MG63 (cell line): ENCODE measurements around the gene ATP6V0C. TPM values are rescaled to one million over a fixed set of nuclear protein-coding genes. Genes with fewer than 3 reads are reported as not detected.

Experiments
- DNase-seq: peaks from one replicate; pipeline ENCODE4 v3.0.0-alpha.2; 2020
- H3K27me3 ChIP-seq: fragments of 250-450 bp; sonication (Bioruptor Pico); 2 replicates; pipeline ENCODE4 v1.5.1; 2020; ENCODE audit warnings: mild to moderate bottlenecking, moderate library complexity
- H3K36me3 ChIP-seq: fragments of 250-450 bp; sonication (Bioruptor Pico); 2 replicates; pipeline ENCODE4 v1.5.1; 2020; ENCODE audit warnings: mild to moderate bottlenecking, moderate library complexity
- H3K4me3 ChIP-seq: fragments of 250-450 bp; sonication (Bioruptor Pico); 2 replicates; pipeline ENCODE4 v1.5.1; 2020; ENCODE audit warnings: mild to moderate bottlenecking, moderate library complexity
- H3K9me3 ChIP-seq: fragments of 250-450 bp; sonication (Bioruptor Pico); 2 replicates; pipeline ENCODE4 v1.5.1; 2020; ENCODE audit warnings: mild to moderate bottlenecking, moderate library complexity
- total RNA-seq: library from RNA; depleted of rRNA; stranded (reverse); fragments of >200 nt; shearing (Covaris generic); gene quantifications from 2 replicates; pipeline ENCODE4 v1.2.3, GENCODE V29; 2014; ENCODE audit warnings: low replicate concordance; rRNA removed

The ATP6V0C gene
- 15.0 and 19.4 TPM in 2 replicates for total RNA-seq

DNA sequence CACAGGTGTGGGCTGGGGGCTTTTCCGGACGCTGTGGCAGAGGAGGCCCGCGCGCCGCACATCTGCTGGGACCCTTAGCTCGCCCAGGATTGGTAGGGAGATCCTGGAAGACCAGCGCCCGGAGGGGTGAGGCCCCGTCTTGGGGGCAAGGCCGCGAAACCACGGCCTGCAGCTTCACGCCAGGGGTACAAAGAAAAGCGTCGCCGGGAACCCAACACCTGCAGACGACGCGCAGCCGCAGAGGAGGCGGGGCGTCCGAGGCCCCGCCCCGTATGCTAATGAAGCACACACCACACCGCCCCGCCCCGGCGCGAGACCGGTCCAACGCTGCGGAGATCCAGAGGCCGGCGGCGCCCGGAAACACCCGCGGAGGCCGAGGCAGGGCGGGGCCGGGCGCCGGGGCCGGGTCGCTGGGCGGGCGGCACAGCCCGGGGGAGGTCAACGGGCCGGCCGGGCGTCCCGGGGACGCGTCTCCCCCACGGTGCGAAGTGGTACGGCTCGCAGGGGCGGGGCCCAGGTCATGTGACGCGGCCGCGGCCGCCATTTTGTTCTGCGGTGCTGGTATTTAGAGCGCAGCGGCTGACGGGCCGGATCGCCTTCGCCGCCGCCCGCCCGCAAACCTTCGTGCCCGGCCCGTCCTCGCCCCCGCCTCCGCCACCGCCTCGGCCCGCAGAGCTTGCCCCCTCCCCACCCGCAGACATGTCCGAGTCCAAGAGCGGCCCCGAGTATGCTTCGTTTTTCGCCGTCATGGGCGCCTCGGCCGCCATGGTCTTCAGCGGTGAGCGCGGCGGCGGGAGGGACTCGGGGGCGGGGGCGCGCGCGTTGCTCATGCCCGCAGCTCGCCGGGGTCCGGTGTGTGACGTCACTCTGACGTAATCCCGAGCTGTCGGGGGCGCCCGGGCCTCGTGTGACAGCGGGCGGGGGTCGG, at the start of gene ATP6V0C:
Gene ATP6V0C (plus strand): TSS at position 548 of the 928 bp plus-strand sequence. CDS start 152 bp downstream, at position 700.
- peaks cover 12% of the 10 kb centered on the region for H3K36me3 ChIP-seq
- peak within 1 kb of the TSS; percentile 95 for H3K4me3 ChIP-seq
- H3K9me3 ChIP-seq, result no peaks in the 10 kb centered on the region
- peak; percentile 93 for DNase-seq
- no peaks in the 10 kb centered on the region for H3K27me3 ChIP-seq

DNA sequence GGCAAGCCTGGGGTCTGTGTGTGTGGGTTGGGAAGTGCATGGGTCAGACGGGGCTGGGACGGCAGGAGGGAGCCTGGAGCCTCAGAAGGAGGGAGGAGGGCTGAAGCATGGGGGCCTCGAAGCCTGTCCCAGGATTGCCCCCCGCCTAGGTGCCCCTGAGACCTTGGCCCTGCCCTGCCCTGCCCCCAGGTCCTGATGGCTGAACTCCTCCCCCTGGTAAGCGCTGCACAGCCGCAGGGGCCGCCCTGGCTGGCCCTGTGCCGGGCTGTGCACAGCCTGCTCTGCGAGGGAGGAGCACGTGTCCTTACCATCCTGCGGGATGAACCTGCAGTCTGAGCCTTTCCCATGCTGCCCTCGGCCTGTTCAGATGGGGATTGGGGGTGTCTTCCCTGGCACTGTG, 49.4 kb upstream of the ATP6V0C start:
- peaks cover 13% of the 10 kb centered on the region for H3K36me3 ChIP-seq
- H3K27me3 ChIP-seq, result no peaks in the 10 kb centered on the region
- no peaks in the 10 kb centered on the region for H3K9me3 ChIP-seq
- no peak overlapping the region for H3K4me3 ChIP-seq
- no peak for DNase-seq

GRCh38 chr16:2465653-2466415, 47.9 kb upstream of the ATP6V0C start:
- no peak overlapping the region for H3K4me3 ChIP-seq
- H3K36me3 ChIP-seq, result peaks cover 10% of the 10 kb centered on the region
- H3K9me3 ChIP-seq, result no peaks in the 10 kb centered on the region
- no peak for DNase-seq
- no peaks in the 10 kb centered on the region for H3K27me3 ChIP-seq

DNA sequence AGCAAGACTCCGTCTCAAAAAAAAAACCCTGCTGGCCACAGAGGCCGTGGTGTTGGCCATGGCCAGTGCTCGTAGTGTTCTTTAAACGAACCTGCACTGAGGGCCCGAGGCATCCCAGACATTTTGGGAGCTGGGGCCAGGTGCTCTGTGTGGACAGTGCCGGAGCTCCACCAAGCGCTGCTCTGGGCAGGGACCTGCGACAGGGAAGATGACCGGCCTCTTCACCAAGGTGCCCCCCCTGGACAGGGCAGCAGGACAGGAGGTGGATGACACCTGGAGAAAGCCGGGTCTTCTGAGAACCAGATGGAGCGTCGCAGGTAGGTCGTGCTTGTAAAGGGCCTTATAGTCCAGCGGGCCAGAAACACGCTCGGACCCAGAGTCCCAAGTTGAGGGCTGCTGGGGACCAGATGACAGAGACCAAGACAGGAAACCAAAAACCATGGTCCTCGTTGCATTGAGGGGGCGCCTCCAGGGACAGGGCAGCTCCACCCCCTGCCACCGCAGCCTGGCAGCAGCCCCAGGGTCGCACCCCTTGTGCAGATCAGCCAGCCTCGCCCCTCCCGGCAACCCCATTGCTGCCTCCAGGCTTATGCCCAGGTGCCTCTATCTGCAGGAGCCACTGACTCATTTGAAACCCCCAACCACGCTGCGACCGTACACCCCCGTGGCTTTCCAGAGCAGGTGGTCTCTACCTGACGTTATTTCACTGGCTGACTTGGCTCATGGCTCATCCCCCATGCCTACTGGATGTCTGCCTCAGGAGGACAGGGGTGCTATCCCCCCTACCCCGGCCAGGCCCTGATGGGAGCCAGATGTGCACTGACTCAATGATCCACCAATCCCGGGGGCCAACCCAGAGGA, 46.9 kb upstream of the ATP6V0C start:
- no peaks in the 10 kb centered on the region for H3K9me3 ChIP-seq
- H3K27me3 ChIP-seq, result no peaks in the 10 kb centered on the region
- no peak overlapping the region; the same call in 1 of the 2 replicates for H3K4me3 ChIP-seq
- DNase-seq, result no peak
- H3K36me3 ChIP-seq, result peaks cover 4% of the 10 kb centered on the region

DNA sequence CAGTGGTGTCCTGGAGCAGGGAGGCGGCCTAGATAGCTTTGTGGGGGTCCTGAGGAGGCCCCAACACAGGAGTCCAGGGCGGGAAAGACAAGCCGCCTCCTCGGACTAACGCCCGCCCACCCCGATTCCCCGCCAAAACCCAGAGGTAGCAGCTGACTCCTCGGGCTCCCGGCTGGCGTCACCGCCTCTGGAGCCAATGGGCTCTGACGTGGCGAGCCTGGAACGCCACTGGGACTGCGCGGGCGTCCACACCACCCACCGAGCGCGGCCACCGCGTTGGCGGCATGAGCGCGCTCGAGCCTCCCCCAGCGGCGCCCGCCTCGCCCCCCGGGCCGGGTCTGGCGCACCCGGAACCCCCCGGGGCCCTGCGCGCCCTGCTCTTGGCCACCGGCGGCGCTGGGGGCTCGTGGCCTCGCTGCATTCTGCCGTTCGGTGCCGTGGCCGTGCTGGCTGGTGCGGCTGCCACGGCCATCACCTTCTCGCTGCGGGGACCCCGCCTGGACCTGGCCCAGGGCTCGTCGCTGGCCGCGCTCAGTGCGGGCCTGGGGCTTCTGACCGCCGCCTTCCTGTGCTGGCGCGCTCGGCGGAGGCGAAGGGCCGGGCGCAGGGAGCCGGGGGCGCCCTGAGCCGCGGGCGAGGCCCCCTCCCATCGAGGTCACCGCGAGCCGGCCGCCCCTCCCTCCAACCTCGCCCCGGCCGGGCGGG, 46.1 kb upstream of the ATP6V0C start:
- H3K9me3 ChIP-seq, result no peaks in the 10 kb centered on the region
- DNase-seq, result peak; percentile 91
- H3K27me3 ChIP-seq, result no peaks in the 10 kb centered on the region
- no peaks in the 10 kb centered on the region for H3K36me3 ChIP-seq
- H3K4me3 ChIP-seq, result peak overlapping the region; percentile 36

- DNase-seq, result peak; percentile 49
- peak overlapping the region; percentile 36 for H3K4me3 ChIP-seq
- no peaks in the 10 kb centered on the region for H3K36me3 ChIP-seq
- no peaks in the 10 kb centered on the region for H3K9me3 ChIP-seq
- no peaks in the 10 kb centered on the region for H3K27me3 ChIP-seq
Measured at GRCh38 chr16:2468233-2468724, 45.5 kb upstream of the ATP6V0C start.

DNA sequence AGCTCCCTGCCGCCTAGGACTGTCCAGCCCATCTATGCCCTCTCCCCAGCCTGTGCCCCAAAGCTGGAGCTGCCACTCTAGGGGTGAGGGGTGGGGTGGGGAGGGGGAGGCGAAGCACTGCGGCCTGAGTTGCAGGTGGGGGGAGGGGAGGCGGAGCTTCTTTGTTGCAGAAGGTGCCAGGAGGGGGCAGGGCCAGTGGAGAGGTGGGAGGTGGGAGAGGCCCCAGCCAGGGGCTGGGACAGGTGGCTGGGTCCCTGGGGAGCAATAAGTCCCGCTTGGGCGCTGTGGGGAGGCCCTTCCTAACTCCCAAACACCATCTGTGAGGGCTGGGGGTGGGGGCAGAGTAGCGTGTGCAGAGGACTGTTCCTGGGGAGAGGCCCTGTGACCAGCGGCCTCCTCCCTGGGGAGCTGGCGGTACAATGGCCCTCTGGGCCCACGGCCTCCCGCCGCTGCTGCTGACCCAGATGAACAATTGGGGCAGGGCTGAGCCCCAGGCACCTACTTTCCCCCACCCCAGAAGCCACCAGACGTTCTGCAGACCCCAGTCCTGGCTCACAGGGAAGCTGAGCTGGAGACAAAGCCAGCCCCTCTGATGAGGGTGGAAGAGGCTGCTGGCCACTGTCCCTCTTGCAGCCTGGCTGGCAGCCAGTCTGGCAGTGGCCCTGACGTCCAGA, 44.9 kb upstream of the ATP6V0C start:
- Histone ChIP-seq H3K4me3 (peak overlapping the region; percentile 36), H3K9me3 (no peaks in the 10 kb centered on the region), H3K27me3 (no peaks in the 10 kb centered on the region), H3K36me3 (no peaks in the 10 kb centered on the region)
- DNase-seq, result no peak

GRCh38 chr16:2469399-2470233, 44.1 kb upstream of the ATP6V0C start:
- Histone ChIP-seq H3K9me3 (no peaks in the 10 kb centered on the region), H3K27me3 (no peaks in the 10 kb centered on the region), H3K4me3 (no peak overlapping the region), H3K36me3 (no peaks in the 10 kb centered on the region)
- no peak for DNase-seq

GRCh38 chr16:2470234-2470601, 43.5 kb upstream of the ATP6V0C start:
- no peaks in the 10 kb centered on the region for H3K36me3 ChIP-seq
- no peak for DNase-seq
- no peaks in the 10 kb centered on the region for H3K27me3 ChIP-seq
- no peaks in the 10 kb centered on the region for H3K9me3 ChIP-seq
- H3K4me3 ChIP-seq, result no peak overlapping the region

- H3K9me3 ChIP-seq, result no peaks in the 10 kb centered on the region
- no peak overlapping the region for H3K4me3 ChIP-seq
- DNase-seq, result no peak
- H3K27me3 ChIP-seq, result no peaks in the 10 kb centered on the region
- H3K36me3 ChIP-seq, result no peaks in the 10 kb centered on the region
Measured at GRCh38 chr16:2470603-2471015, 43.1 kb upstream of the ATP6V0C start.

DNA sequence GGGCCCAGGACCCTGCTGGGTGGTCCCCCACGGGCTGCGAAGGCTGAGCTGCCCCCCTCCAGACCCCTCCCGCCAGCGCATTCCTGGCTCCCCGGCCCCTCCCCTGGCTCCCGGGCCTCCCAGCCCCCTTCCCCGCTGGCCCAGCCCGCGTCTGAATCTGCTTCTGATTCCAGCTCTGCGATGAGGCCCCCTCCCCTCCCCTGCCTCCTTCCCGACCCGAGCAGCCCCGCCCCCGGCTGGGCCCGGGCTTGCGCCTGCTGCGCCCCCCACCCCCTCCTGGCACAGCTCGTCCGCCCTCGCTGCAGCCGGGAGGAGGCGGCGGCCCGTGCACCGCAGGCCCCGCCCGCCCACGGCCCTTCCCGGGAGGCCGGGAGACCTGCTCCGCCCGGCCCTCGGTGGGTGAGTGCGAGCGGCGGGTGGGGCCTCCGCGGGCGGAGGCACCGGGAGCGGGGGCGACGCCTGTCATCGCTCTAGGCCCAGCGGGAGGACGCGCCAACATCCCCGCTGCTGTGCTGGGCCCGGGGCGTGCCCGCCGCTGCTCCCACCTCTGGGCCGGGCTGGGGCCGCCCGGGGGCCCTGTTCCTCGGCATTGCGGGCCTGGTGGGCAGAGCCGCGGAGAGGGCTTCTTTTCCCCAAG, 42.6 kb upstream of the ATP6V0C start, which contains the start of gene NTN3:
Gene NTN3 (plus strand): TSS at position 282 of the 637 bp plus-strand sequence. CDS start 405 bp downstream, outside the sequence.
- no peaks in the 10 kb centered on the region for H3K27me3 ChIP-seq
- no peak within 1 kb of the TSS for H3K4me3 ChIP-seq
- H3K36me3 ChIP-seq, result no peaks in the 10 kb centered on the region
- no peak for DNase-seq
- H3K9me3 ChIP-seq, result no peaks in the 10 kb centered on the region

DNA sequence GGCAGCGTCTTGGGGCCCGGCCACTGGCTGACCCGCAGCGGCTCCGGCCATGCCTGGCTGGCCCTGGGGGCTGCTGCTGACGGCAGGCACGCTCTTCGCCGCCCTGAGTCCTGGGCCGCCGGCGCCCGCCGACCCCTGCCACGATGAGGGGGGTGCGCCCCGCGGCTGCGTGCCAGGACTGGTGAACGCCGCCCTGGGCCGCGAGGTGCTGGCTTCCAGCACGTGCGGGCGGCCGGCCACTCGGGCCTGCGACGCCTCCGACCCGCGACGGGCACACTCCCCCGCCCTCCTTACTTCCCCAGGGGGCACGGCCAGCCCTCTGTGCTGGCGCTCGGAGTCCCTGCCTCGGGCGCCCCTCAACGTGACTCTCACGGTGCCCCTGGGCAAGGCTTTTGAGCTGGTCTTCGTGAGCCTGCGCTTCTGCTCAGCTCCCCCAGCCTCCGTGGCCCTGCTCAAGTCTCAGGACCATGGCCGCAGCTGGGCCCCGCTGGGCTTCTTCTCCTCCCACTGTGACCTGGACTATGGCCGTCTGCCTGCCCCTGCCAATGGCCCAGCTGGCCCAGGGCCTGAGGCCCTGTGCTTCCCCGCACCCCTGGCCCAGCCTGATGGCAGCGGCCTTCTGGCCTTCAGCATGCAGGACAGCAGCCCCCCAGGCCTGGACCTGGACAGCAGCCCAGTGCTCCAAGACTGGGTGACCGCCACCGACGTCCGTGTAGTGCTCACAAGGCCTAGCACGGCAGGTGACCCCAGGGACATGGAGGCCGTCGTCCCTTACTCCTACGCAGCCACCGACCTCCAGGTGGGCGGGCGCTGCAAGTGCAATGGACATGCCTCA, 41.9 kb upstream of the ATP6V0C start:
- Histone ChIP-seq H3K27me3 (no peaks in the 10 kb centered on the region), H3K36me3 (no peaks in the 10 kb centered on the region), H3K4me3 (no peak overlapping the region), H3K9me3 (no peaks in the 10 kb centered on the region)
- no peak for DNase-seq

DNA sequence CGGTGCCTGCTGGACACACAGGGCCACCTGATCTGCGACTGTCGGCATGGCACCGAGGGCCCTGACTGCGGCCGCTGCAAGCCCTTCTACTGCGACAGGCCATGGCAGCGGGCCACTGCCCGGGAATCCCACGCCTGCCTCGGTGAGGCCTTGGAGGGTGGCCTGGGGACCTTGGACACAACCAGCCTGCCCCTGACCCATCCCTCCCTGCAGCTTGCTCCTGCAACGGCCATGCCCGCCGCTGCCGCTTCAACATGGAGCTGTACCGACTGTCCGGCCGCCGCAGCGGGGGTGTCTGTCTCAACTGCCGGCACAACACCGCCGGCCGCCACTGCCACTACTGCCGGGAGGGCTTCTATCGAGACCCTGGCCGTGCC, 41.3 kb upstream of the ATP6V0C start:
- no peak overlapping the region for H3K4me3 ChIP-seq
- no peaks in the 10 kb centered on the region for H3K27me3 ChIP-seq
- no peaks in the 10 kb centered on the region for H3K9me3 ChIP-seq
- no peak for DNase-seq
- no peaks in the 10 kb centered on the region for H3K36me3 ChIP-seq
